Stomach (tissue), 4 donors: ENCODE data around the gene SHLD1.

Experiments used
- POLR2A ChIP-seq, 4 donors: fragments of 450-650 bp; IDR thresholded peaks; one replicate each; pipeline ENCODE4 v1.6.1; 2016; ENCODE audit warnings: antibody characterized with exemption in 4 of 4, control low read depth in 2 of 4, mild to moderate bottlenecking in 1 of 4, moderate library complexity in 1 of 4
- TF ChIP-seq, protein P1 (sequence below), 7 experiments: fragments of 450-650 bp in 4 of 7; fragments of 200-600 bp in 3 of 7; sonication (generic) in 3 of 7; IDR thresholded peaks; one replicate each; pipeline ENCODE4 v1.5.1; 2016 to 2019; ENCODE audit warnings: antibody characterized with exemption in 7 of 7, control low read depth in 2 of 7, mild to moderate bottlenecking in 1 of 7

DNA sequence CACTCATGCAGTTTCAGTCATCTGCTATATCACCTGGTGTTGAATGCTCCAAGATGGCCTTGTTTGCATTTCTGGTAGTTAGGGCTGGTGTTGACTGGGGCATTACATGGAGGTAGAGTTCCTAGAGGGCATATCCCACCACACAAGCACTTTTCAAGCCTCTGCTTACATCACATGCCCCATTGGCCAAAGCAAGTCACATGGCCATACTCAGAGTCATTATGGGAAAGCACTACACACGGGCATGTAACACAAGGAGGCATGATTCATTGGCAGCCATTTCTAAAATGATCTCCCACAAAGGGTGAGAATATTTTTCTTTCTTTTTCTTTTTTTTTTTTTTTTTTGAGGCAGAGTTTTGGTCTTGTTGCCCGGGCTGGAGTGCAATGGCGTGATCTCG is 126.9 kb downstream of the SHLD1 start:
- TF ChIP-seq POLR2A (IDR thresholded peaks at IDR 0.05) = no peak
- TF ChIP-seq, protein P1, sequence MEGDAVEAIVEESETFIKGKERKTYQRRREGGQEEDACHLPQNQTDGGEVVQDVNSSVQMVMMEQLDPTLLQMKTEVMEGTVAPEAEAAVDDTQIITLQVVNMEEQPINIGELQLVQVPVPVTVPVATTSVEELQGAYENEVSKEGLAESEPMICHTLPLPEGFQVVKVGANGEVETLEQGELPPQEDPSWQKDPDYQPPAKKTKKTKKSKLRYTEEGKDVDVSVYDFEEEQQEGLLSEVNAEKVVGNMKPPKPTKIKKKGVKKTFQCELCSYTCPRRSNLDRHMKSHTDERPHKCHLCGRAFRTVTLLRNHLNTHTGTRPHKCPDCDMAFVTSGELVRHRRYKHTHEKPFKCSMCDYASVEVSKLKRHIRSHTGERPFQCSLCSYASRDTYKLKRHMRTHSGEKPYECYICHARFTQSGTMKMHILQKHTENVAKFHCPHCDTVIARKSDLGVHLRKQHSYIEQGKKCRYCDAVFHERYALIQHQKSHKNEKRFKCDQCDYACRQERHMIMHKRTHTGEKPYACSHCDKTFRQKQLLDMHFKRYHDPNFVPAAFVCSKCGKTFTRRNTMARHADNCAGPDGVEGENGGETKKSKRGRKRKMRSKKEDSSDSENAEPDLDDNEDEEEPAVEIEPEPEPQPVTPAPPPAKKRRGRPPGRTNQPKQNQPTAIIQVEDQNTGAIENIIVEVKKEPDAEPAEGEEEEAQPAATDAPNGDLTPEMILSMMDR (IDR thresholded peaks at IDR 0.05) = no peak
